ENCODE data around the gene GINS1.

- TF ChIP-seq POLR2AphosphoS5 (IDR thresholded peaks at IDR 0.05; ENCODE audit: low read depth, low read length) (peak; percentile 90), POLR2A (IDR thresholded peaks at IDR 0.05; ENCODE audit: low read depth, low read length) (peak; percentile 92)
Observed at GRCh38 chr20:25390538-25391528, 16.6 kb upstream of the GINS1 start, which contains the start of gene ABHD12.

Data from GM12891 (cell line).